Neural crest cell (in vitro differentiated cells): ENCODE measurements around the gene BTBD9. TPM values are rescaled to one million over a fixed set of nuclear protein-coding genes. Genes with fewer than 3 reads are reported as not detected.

Experiments
- DNase-seq: peaks from one replicate; pipeline ENCODE4 v3.0.0; 2021; ENCODE audit warnings: low read depth, mixed read lengths, low spot score
- H3K27ac Mint-ChIP-seq: one replicate; pipeline ENCODE4 v1.8.0; 2021; ENCODE audit warnings: mild to moderate bottlenecking, mixed read lengths; ENCODE audit not compliant: unreplicated experiment
- H3K27me3 Mint-ChIP-seq: 2 replicates; pipeline ENCODE4 v1.8.0; 2021; ENCODE audit warnings: low read depth, mild to moderate bottlenecking, mixed read lengths
- H3K36me3 Mint-ChIP-seq: 2 replicates; pipeline ENCODE4 v1.8.0; 2021; ENCODE audit warnings: low read depth, mild to moderate bottlenecking, mixed read lengths
- H3K4me1 Mint-ChIP-seq: 2 replicates; pipeline ENCODE4 v1.8.0; 2021; ENCODE audit warnings: mixed read lengths
- H3K4me3 Mint-ChIP-seq: one replicate; pipeline ENCODE4 v1.8.0; 2021; ENCODE audit warnings: mild to moderate bottlenecking, mixed read lengths
- H3K9me3 Mint-ChIP-seq: 2 replicates; pipeline ENCODE4 v1.8.0; 2021; ENCODE audit warnings: mixed read lengths
- CTCF ChIP-seq: fragments of 200-600 bp; sonication (generic); conservative IDR thresholded peaks from 2 replicates; pipeline ENCODE4 v1.5.0; 2021; ENCODE audit warnings: antibody characterized with exemption, mild to moderate bottlenecking
- total RNA-seq: library from RNA; stranded (reverse); gene quantifications from 2 replicates; pipeline ENCODE4 v1.2.1, GENCODE V29; 2021

The BTBD9 gene
- total RNA-seq, 1 donor from 2014 or later, result 18.0 TPM

GRCh38 chr6:38528196-38528965, 111.3 kb downstream of the BTBD9 start:
- no peak for DNase-seq
- H3K4me1 Mint-ChIP-seq, result peaks cover 9% of the 10 kb centered on the region
- no peak overlapping the region for H3K4me3 Mint-ChIP-seq
- H3K9me3 Mint-ChIP-seq, result peaks cover 15% of the 10 kb centered on the region
- H3K27me3 Mint-ChIP-seq, result no peaks in the 10 kb centered on the region
- no peak for TF ChIP-seq CTCF
- peaks cover 32% of the 10 kb centered on the region for H3K36me3 Mint-ChIP-seq
- no peak overlapping the region for H3K27ac Mint-ChIP-seq

- Mint-ChIP-seq H3K9me3 (peaks cover 15% of the 10 kb centered on the region), H3K36me3 (peaks cover 32% of the 10 kb centered on the region)
- no peak for DNase-seq
These were observed 112.4 kb downstream of the BTBD9 start for GRCh38 chr6:38527371-38527770.

GRCh38 chr6:38525888-38526287, 113.8 kb downstream of the BTBD9 start:
- Mint-ChIP-seq H3K27ac (no peak overlapping the region), H3K27me3 (no peaks in the 10 kb centered on the region), H3K9me3 (peaks cover 15% of the 10 kb centered on the region), H3K4me1 (peaks cover 9% of the 10 kb centered on the region), H3K36me3 (peaks cover 32% of the 10 kb centered on the region), H3K4me3 (no peak overlapping the region)
- no peak for DNase-seq
- no peak for TF ChIP-seq CTCF

More at GRCh38 chr6:38527371-38527770, 112.4 kb downstream of the BTBD9 start:
- no peaks in the 10 kb centered on the region for H3K27me3 Mint-ChIP-seq
- H3K27ac Mint-ChIP-seq, result no peak overlapping the region
- H3K4me3 Mint-ChIP-seq, result no peak overlapping the region
- TF ChIP-seq CTCF, result no peak
- H3K4me1 Mint-ChIP-seq, result peaks cover 9% of the 10 kb centered on the region

GRCh38 chr6:38524436-38525145, 115.1 kb downstream of the BTBD9 start:
- no peak for TF ChIP-seq CTCF
- peaks cover 9% of the 10 kb centered on the region for H3K4me1 Mint-ChIP-seq
- H3K36me3 Mint-ChIP-seq, result peaks cover 30% of the 10 kb centered on the region
- DNase-seq, result no peak
- H3K27ac Mint-ChIP-seq, result no peak overlapping the region
- H3K4me3 Mint-ChIP-seq, result no peak overlapping the region
- H3K9me3 Mint-ChIP-seq, result peaks cover 13% of the 10 kb centered on the region
- no peaks in the 10 kb centered on the region for H3K27me3 Mint-ChIP-seq

- TF ChIP-seq CTCF, result no peak
- Mint-ChIP-seq H3K9me3 (peaks cover 8% of the 10 kb centered on the region), H3K36me3 (peaks cover 17% of the 10 kb centered on the region), H3K27ac (no peak overlapping the region), H3K4me3 (no peak overlapping the region), H3K4me1 (peaks cover 9% of the 10 kb centered on the region), H3K27me3 (no peaks in the 10 kb centered on the region)
- no peak for DNase-seq
These were observed 117.4 kb downstream of the BTBD9 start for GRCh38 chr6:38522322-38522721.
